ENCODE data around the gene PRKN.

PRKN gene

DNA sequence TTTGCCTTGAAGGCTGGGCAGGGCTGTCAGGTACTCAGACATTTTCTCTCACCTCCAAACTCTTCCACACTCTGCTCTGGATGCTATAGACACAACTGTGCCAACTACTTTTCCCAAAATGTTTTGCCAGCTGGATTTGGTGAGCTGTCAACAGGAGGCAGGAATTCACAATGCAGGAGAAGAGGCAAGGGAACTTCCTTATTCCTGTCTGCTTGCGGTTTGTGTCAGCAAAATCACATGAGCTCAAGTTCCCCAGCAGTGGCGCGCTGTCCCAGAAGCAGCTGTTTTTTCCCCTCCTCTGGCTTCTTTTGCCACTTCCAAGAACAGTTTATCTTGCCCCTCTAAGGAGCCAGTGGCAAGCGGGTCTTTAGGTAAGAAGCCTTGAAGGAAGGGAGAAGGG lies 608.2 kb downstream of the PRKN start:
- Histone ChIP-seq H2AFZ (ENCODE audit: low read depth, low read length) (no peak overlapping the region), H3K4me1 (ENCODE audit: insufficient read depth, low read length) (no peaks in the 10 kb centered on the region), H3K27ac (ENCODE audit: low read length) (no peak overlapping the region), H4K20me1 (ENCODE audit: insufficient read depth, low read length) (no peaks in the 10 kb centered on the region), H3K79me2 (ENCODE audit: insufficient read depth, low read length) (no peaks in the 10 kb centered on the region), H3K36me3 (ENCODE audit: insufficient read depth, low read length) (no peaks in the 10 kb centered on the region), H3K27me3 (ENCODE audit: insufficient read depth, low read length, poor library complexity) (no peaks in the 10 kb centered on the region), H3K9me3 (ENCODE audit: insufficient read depth, low read length, severe bottlenecking) (no peaks in the 10 kb centered on the region), H3K4me3 (ENCODE audit: low read depth in 1 of 2, low read length in 2 of 2) (no peak overlapping the region), H3K9ac (ENCODE audit: low read depth, low read length) (no peak overlapping the region), H3K4me2 (ENCODE audit: insufficient read depth, low read length) (no peak overlapping the region)
- ATAC-seq (ENCODE audit: insufficient read depth, low read depth) (no peak), DNase-seq (no peak)
- TF ChIP-seq EZH2 (IDR thresholded peaks at IDR 0.05; ENCODE audit: borderline replicate concordance, low read depth, low read length, severe bottlenecking) = no peak
- TF ChIP-seq, protein P1, sequence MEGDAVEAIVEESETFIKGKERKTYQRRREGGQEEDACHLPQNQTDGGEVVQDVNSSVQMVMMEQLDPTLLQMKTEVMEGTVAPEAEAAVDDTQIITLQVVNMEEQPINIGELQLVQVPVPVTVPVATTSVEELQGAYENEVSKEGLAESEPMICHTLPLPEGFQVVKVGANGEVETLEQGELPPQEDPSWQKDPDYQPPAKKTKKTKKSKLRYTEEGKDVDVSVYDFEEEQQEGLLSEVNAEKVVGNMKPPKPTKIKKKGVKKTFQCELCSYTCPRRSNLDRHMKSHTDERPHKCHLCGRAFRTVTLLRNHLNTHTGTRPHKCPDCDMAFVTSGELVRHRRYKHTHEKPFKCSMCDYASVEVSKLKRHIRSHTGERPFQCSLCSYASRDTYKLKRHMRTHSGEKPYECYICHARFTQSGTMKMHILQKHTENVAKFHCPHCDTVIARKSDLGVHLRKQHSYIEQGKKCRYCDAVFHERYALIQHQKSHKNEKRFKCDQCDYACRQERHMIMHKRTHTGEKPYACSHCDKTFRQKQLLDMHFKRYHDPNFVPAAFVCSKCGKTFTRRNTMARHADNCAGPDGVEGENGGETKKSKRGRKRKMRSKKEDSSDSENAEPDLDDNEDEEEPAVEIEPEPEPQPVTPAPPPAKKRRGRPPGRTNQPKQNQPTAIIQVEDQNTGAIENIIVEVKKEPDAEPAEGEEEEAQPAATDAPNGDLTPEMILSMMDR (IDR thresholded peaks at IDR 0.05; ENCODE audit: borderline replicate concordance, extremely low read depth, low read length, poor library complexity, severe bottlenecking) = no peak

DNA sequence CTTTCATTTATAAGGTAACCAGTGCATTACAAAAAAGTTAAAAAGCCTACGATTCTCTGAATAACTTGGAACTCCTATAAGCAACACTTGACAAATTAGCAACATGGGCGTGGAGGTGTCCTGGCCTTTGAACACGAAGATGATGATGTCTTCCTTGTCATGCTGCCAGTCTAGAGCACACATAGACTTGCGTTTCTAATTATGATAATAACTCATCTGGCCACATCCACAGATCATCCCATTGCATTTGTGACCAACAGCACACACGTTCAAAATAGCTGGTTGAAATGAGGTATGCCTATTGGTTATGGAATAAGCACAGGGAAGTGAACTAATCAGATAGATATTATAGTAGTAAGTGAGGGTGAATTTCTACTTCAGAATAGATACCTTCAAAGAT lies 608.9 kb downstream of the PRKN start:
- H3K27me3 ChIP-seq (ENCODE audit: insufficient read depth, low read length, poor library complexity) = no peaks in the 10 kb centered on the region
- no peak overlapping the region for H3K9ac ChIP-seq (ENCODE audit: low read depth, low read length)
- H4K20me1 ChIP-seq (ENCODE audit: insufficient read depth, low read length) = no peaks in the 10 kb centered on the region
- no peaks in the 10 kb centered on the region for H3K9me3 ChIP-seq (ENCODE audit: insufficient read depth, low read length, severe bottlenecking)
- no peak overlapping the region for H2AFZ ChIP-seq (ENCODE audit: low read depth, low read length)
- H3K27ac ChIP-seq (ENCODE audit: low read length) = no peak overlapping the region
- no peak overlapping the region for H3K4me2 ChIP-seq (ENCODE audit: insufficient read depth, low read length)
- ATAC-seq (ENCODE audit: insufficient read depth, low read depth) (no peak), DNase-seq (no peak)
- TF ChIP-seq EZH2 (IDR thresholded peaks at IDR 0.05; ENCODE audit: borderline replicate concordance, low read depth, low read length, severe bottlenecking) = no peak
- TF ChIP-seq, protein P1 (IDR thresholded peaks at IDR 0.05; ENCODE audit: borderline replicate concordance, extremely low read depth, low read length, poor library complexity, severe bottlenecking) = no peak
- H3K4me1 ChIP-seq (ENCODE audit: insufficient read depth, low read length) = no peaks in the 10 kb centered on the region
- no peaks in the 10 kb centered on the region for H3K36me3 ChIP-seq (ENCODE audit: insufficient read depth, low read length)
- H3K79me2 ChIP-seq (ENCODE audit: insufficient read depth, low read length) = no peaks in the 10 kb centered on the region
- no peak overlapping the region for H3K4me3 ChIP-seq (ENCODE audit: low read depth in 1 of 2, low read length in 2 of 2)

DNA sequence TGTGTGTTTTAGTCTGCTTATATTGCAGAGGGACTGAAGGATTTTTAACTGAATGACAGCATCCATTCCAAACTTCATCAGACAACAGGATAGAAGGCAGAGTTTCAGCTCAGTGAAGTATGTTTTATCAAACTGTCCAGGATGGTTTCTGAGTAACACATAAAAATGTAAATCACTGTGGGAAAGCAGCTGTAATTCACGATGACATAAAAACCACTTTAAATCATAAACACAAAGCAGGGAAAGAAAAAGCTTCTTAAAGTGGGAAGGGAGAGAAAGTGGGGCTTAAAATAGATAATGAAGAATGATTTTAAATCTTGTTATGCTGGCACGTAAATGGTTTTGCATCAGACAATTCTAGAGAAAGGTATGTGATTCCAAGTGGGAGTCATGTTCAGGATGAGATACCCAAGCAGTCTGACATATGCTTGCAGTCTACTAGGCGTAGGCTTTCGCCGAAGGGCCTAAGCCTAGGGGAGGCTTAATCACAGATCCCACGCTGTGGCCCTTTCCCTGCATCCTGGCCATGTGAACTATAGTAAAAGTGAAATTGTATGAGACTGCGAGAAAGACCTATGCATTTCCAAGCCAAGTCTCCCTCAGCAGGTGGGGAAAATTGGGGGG lies 610.6 kb downstream of the PRKN start:
- H3K9me3 ChIP-seq (ENCODE audit: insufficient read depth, low read length, severe bottlenecking) = peaks cover 2% of the 10 kb centered on the region
- H3K4me2 ChIP-seq (ENCODE audit: insufficient read depth, low read length) = no peak overlapping the region
- no peaks in the 10 kb centered on the region for H3K36me3 ChIP-seq (ENCODE audit: insufficient read depth, low read length)
- no peak for DNase-seq
- no peaks in the 10 kb centered on the region for H4K20me1 ChIP-seq (ENCODE audit: insufficient read depth, low read length)
- TF ChIP-seq, protein P1 (IDR thresholded peaks at IDR 0.05; ENCODE audit: borderline replicate concordance, extremely low read depth, low read length, poor library complexity, severe bottlenecking) = no peak
- H3K4me3 ChIP-seq (ENCODE audit: low read depth in 1 of 2, low read length in 2 of 2) = no peak overlapping the region
- H3K79me2 ChIP-seq (ENCODE audit: insufficient read depth, low read length) = no peaks in the 10 kb centered on the region
- no peaks in the 10 kb centered on the region for H3K27me3 ChIP-seq (ENCODE audit: insufficient read depth, low read length, poor library complexity)
- H3K9ac ChIP-seq (ENCODE audit: low read depth, low read length) = no peak overlapping the region
- H3K4me1 ChIP-seq (ENCODE audit: insufficient read depth, low read length) = no peaks in the 10 kb centered on the region
- H2AFZ ChIP-seq (ENCODE audit: low read depth, low read length) = no peak overlapping the region
- no peak overlapping the region for H3K27ac ChIP-seq (ENCODE audit: low read length)
- ATAC-seq (ENCODE audit: insufficient read depth, low read depth) = no peak

Measured in DND-41 (cell line).